ENCODE data around the gene MEGF6.

GRCh38 chr1:3578906-3579305 lies 32.4 kb downstream of the MEGF6 start:
- no peak for TF ChIP-seq EZH2 (IDR thresholded peaks at IDR 0.05)
- TF ChIP-seq POLR2AphosphoS5 (IDR thresholded peaks at IDR 0.05; ENCODE audit: borderline replicate concordance, low read depth, low read length), result no peak
- TF ChIP-seq FOXP2 (optimal IDR thresholded peaks at IDR 0.05; ENCODE audit: control extremely low read depth, extremely low read length, insufficient read depth), result no peak
